ENCODE results near the gene SRRT. TPM values are rescaled to one million over a fixed set of nuclear protein-coding genes. Genes with fewer than 3 reads are reported as not detected.
A peak's percentile ranks its signal among the peaks of the same experiment; 100 is the strongest.

SRRT gene
- polyA plus RNA-seq, 1 donor from 2014 or later, result 59.9 TPM

- Histone ChIP-seq H3K9me2 (ENCODE audit: insufficient read depth, low read length) (no peaks in the 10 kb centered on the region), H3K79me2 (replicated peaks; ENCODE audit: insufficient read depth, low read length) (no peaks in the 10 kb centered on the region), H3K36me3 (ENCODE audit: insufficient read depth, low read length) (peaks cover 18% of the 10 kb centered on the region), H3K4me3 (ENCODE audit: low read length) (no peak overlapping the region), H3F3A (ENCODE audit: insufficient read depth, low read length, poor library complexity, severe bottlenecking) (no peaks in the 10 kb centered on the region), H3K9ac (ENCODE audit: low read length) (no peak overlapping the region), H3K27me3 (ENCODE audit: insufficient read depth, low read depth, low read length) (peaks cover 4% of the 10 kb centered on the region), H4K20me1 (ENCODE audit: insufficient read depth) (no peaks in the 10 kb centered on the region), H3K9me3 (ENCODE audit: low read length) (no peaks in the 10 kb centered on the region), H3K4me2 (ENCODE audit: low read length) (no peak overlapping the region), H3K27ac (ENCODE audit: low read length) (no peak overlapping the region), H2AFZ (ENCODE audit: low read depth, low read length) (no peak overlapping the region)
- TF ChIP-seq EP300 (conservative IDR thresholded peaks at IDR 0.05; ENCODE audit: poor library complexity, severe bottlenecking), result no peak
- TF ChIP-seq TAF1 (IDR thresholded peaks at IDR 0.05; ENCODE audit: low read depth), result no peak
- TF ChIP-seq REST (IDR thresholded peaks at IDR 0.05; ENCODE audit: borderline replicate concordance), result no peak
- no peak for TF ChIP-seq MXI1 (conservative IDR thresholded peaks at IDR 0.05; ENCODE audit: poor library complexity, severe bottlenecking)
- no peak for TF ChIP-seq CTCF (IDR thresholded peaks at IDR 0.05; ENCODE audit: poor library complexity, severe bottlenecking)
- TF ChIP-seq SMC3 (conservative IDR thresholded peaks at IDR 0.05; ENCODE audit: poor library complexity), result no peak
- no peak for TF ChIP-seq EZH2 (IDR thresholded peaks at IDR 0.05; ENCODE audit: borderline replicate concordance, insufficient read depth, low read length, poor library complexity, severe bottlenecking)
- TF ChIP-seq POLR2AphosphoS5 (IDR thresholded peaks at IDR 0.05), result peak; percentile 2
Observed at GRCh38 chr7:100886142-100886935, 11.4 kb downstream of the SRRT start.

GRCh38 chr7:100886936-100887515, 12.1 kb downstream of the SRRT start:
- no peaks in the 10 kb centered on the region for H3K9me2 ChIP-seq (ENCODE audit: insufficient read depth, low read length)
- no peak overlapping the region for H3K4me2 ChIP-seq (ENCODE audit: low read length)
- H4K20me1 ChIP-seq (ENCODE audit: insufficient read depth), result no peaks in the 10 kb centered on the region
- H3K79me2 ChIP-seq (replicated peaks; ENCODE audit: insufficient read depth, low read length), result no peaks in the 10 kb centered on the region
- H3K27ac ChIP-seq (ENCODE audit: low read length), result no peak overlapping the region
- H3K9ac ChIP-seq (ENCODE audit: low read length), result no peak overlapping the region
- H3K27me3 ChIP-seq (ENCODE audit: insufficient read depth, low read depth, low read length), result peaks cover 4% of the 10 kb centered on the region
- H3K36me3 ChIP-seq (ENCODE audit: insufficient read depth, low read length), result peaks cover 18% of the 10 kb centered on the region
- H3F3A ChIP-seq (ENCODE audit: insufficient read depth, low read length, poor library complexity, severe bottlenecking), result no peaks in the 10 kb centered on the region
- TF ChIP-seq EP300 (conservative IDR thresholded peaks at IDR 0.05; ENCODE audit: poor library complexity, severe bottlenecking) (no peak), CTCF (IDR thresholded peaks at IDR 0.05; ENCODE audit: poor library complexity, severe bottlenecking) (no peak)
- H3K4me3 ChIP-seq (ENCODE audit: low read length), result no peak overlapping the region
- H2AFZ ChIP-seq (ENCODE audit: low read depth, low read length), result no peak overlapping the region
- H3K9me3 ChIP-seq (ENCODE audit: low read length), result no peaks in the 10 kb centered on the region

Data from neural cell (in vitro differentiated cells).